DND-41 (cell line): ENCODE results near the gene ACACA.

Source experiments
- ATAC-seq: fragments of 200-7000 bp; cut with Tn5 transposase; 3 replicates; pipeline ENCODE4 v1.9.1; 2021; ENCODE audit warnings: low read depth; ENCODE audit not compliant: insufficient read depth
- DNase-seq: peaks from one replicate; pipeline ENCODE4 v3.0.0-alpha.2; 2020
- H2AFZ ChIP-seq: 2 replicates; pipeline ENCODE4 v1.6.0; 2012; ENCODE audit warnings: low read depth, low read length
- H3K27ac ChIP-seq: 2 replicates; pipeline ENCODE4 v1.5.1; 2012; ENCODE audit warnings: low read length, inconsistent platforms
- H3K27me3 ChIP-seq: fragments of 200-600 bp; sonication (generic); 2 replicates; pipeline ENCODE4 v1.6.0; 2012; ENCODE audit warnings: low read length, mild to moderate bottlenecking, inconsistent platforms; ENCODE audit not compliant: insufficient read depth, poor library complexity
- H3K36me3 ChIP-seq: 2 replicates; pipeline ENCODE4 v1.5.1; 2012; ENCODE audit warnings: low read length, inconsistent platforms; ENCODE audit not compliant: insufficient read depth
- H3K4me1 ChIP-seq: 2 replicates; pipeline ENCODE4 v1.5.1; 2012; ENCODE audit warnings: mild to moderate bottlenecking, low read length; ENCODE audit not compliant: insufficient read depth
- H3K4me2 ChIP-seq: 2 replicates; pipeline ENCODE4 v1.6.0; 2012; ENCODE audit warnings: mild to moderate bottlenecking, moderate library complexity, low read length, inconsistent platforms; ENCODE audit not compliant: insufficient read depth
- H3K4me3 ChIP-seq, 2 experiments: fragments of 200-600 bp in 1 of 2; shearing (Covaris generic) in 1 of 2; 2 replicates each; pipeline ENCODE4 v1.5.1; 2012 to 2016; ENCODE audit warnings: inconsistent platforms in 2 of 2, low read length in 2 of 2, mild to moderate bottlenecking in 2 of 2, low read depth in 1 of 2, moderate library complexity in 1 of 2
- H3K79me2 ChIP-seq: 2 replicates; pipeline ENCODE4 v1.6.0; 2012; ENCODE audit warnings: low read length, inconsistent platforms; ENCODE audit not compliant: insufficient read depth
- H3K9ac ChIP-seq: 2 replicates; pipeline ENCODE4 v1.6.0; 2012; ENCODE audit warnings: low read depth, mild to moderate bottlenecking, inconsistent platforms, low read length, moderate library complexity
- H3K9me3 ChIP-seq: 2 replicates; pipeline ENCODE4 v1.5.1; 2012; ENCODE audit warnings: low read length, moderate library complexity, mild to moderate bottlenecking, inconsistent platforms; ENCODE audit not compliant: insufficient read depth, severe bottlenecking
- H4K20me1 ChIP-seq: 2 replicates; pipeline ENCODE4 v1.6.0; 2012; ENCODE audit warnings: low read length; ENCODE audit not compliant: insufficient read depth
- EZH2 ChIP-seq: IDR thresholded peaks from 3 replicates; pipeline ENCODE4 v1.6.1; 2012; ENCODE audit warnings: borderline replicate concordance, low read depth, mild to moderate bottlenecking, moderate library complexity, low read length, inconsistent platforms; ENCODE audit not compliant: severe bottlenecking
- TF ChIP-seq, protein P1 (sequence below): IDR thresholded peaks from 2 replicates; pipeline ENCODE4 v1.5.1; 2012; ENCODE audit warnings: borderline replicate concordance, low read length, moderate library complexity, mild to moderate bottlenecking; ENCODE audit not compliant: poor library complexity, severe bottlenecking; ENCODE audit errors: extremely low read depth

The ACACA gene

DNA sequence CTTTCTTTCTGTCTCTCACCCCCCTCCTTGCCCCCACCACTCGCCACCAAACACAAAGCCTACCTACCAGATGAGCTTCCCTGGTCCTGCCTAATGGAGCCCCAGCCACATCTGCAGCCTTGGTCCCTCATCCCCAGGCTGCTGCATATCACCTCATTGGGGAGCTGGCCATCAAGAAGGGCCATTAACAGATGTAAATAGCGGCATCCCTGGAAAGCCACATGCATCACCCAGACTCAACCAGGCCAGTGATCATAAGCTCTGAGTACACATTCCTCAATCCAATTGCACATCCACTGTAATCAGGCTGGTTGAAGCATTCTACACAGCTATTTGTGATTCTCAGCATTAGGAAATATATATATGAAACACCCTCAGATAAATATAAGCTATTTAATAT lies 242.6 kb downstream of the ACACA start:
- H4K20me1 ChIP-seq: no peaks in the 10 kb centered on the region; the same call in 1 of the 2 replicates
- no peak for DNase-seq
- no peak overlapping the region for H3K27ac ChIP-seq
- H3K27me3 ChIP-seq: no peaks in the 10 kb centered on the region
- no peaks in the 10 kb centered on the region for H3K9me3 ChIP-seq
- no peak for TF ChIP-seq EZH2
- TF ChIP-seq, protein P1, sequence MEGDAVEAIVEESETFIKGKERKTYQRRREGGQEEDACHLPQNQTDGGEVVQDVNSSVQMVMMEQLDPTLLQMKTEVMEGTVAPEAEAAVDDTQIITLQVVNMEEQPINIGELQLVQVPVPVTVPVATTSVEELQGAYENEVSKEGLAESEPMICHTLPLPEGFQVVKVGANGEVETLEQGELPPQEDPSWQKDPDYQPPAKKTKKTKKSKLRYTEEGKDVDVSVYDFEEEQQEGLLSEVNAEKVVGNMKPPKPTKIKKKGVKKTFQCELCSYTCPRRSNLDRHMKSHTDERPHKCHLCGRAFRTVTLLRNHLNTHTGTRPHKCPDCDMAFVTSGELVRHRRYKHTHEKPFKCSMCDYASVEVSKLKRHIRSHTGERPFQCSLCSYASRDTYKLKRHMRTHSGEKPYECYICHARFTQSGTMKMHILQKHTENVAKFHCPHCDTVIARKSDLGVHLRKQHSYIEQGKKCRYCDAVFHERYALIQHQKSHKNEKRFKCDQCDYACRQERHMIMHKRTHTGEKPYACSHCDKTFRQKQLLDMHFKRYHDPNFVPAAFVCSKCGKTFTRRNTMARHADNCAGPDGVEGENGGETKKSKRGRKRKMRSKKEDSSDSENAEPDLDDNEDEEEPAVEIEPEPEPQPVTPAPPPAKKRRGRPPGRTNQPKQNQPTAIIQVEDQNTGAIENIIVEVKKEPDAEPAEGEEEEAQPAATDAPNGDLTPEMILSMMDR: no peak
- no peaks in the 10 kb centered on the region for H3K79me2 ChIP-seq
- no peak for ATAC-seq
- no peak overlapping the region for H2AFZ ChIP-seq
- no peak overlapping the region for H3K4me2 ChIP-seq
- peaks cover 45% of the 10 kb centered on the region for H3K36me3 ChIP-seq
- H3K4me3 ChIP-seq: no peak overlapping the region
- H3K4me1 ChIP-seq: no peaks in the 10 kb centered on the region
- H3K9ac ChIP-seq: no peak overlapping the region

DNA sequence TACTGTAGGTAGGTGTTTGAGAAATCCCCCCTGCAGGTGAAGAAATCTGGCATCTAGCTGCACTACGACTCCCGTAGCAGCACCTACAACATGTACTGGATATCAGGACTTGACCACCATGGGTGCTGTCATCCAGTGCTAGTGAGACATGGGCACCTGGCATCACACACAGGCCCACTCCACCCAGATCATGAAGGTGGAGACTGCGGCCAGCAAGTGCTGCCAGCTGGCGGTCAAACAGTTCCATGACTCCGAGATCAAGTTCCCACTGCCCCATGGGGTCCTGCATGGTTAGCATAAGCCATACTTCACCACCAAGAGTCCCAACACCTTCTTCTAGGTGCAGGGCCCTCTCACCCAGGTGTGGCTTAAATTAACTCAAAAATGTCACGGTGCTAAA lies 243.8 kb downstream of the ACACA start:
- TF ChIP-seq, protein P1: no peak
- no peak for TF ChIP-seq EZH2
- Histone ChIP-seq H3K9me3 (no peaks in the 10 kb centered on the region), H3K4me3 (no peak overlapping the region), H2AFZ (no peak overlapping the region), H4K20me1 (no peaks in the 10 kb centered on the region; the same call in 1 of the 2 replicates), H3K27ac (no peak overlapping the region), H3K4me2 (no peak overlapping the region), H3K27me3 (no peaks in the 10 kb centered on the region), H3K79me2 (no peaks in the 10 kb centered on the region), H3K36me3 (peaks cover 56% of the 10 kb centered on the region), H3K4me1 (no peaks in the 10 kb centered on the region), H3K9ac (no peak overlapping the region)
- DNase-seq (no peak), ATAC-seq (no peak)

DNA sequence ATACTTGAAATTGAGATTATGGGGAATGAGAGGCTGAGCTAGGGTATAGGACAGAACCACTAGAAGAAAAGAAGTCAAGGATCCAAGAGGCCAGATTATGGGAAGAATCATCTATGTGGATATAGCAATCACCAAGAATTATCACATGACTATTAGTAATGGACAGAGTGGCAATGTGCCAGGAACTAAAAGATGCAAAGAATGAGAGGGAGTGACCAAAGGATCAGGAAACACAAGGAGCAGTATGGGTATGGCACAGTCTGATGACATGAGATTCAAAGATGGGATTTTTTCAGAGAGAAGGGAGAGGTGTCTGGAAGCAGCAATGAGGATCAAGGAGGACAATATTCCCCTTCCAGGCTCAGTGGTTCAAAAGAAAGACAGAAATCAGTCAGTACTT lies 245.7 kb downstream of the ACACA start:
- Histone ChIP-seq H2AFZ (no peak overlapping the region), H3K4me3 (no peak overlapping the region), H3K79me2 (no peaks in the 10 kb centered on the region), H3K36me3 (peaks cover 60% of the 10 kb centered on the region), H3K9me3 (no peaks in the 10 kb centered on the region), H4K20me1 (no peaks in the 10 kb centered on the region; the same call in 1 of the 2 replicates), H3K27ac (no peak overlapping the region), H3K27me3 (no peaks in the 10 kb centered on the region), H3K9ac (no peak overlapping the region), H3K4me2 (no peak overlapping the region), H3K4me1 (no peaks in the 10 kb centered on the region)
- TF ChIP-seq, protein P1: no peak
- no peak for TF ChIP-seq EZH2
- no peak for DNase-seq
- no peak for ATAC-seq

DNA sequence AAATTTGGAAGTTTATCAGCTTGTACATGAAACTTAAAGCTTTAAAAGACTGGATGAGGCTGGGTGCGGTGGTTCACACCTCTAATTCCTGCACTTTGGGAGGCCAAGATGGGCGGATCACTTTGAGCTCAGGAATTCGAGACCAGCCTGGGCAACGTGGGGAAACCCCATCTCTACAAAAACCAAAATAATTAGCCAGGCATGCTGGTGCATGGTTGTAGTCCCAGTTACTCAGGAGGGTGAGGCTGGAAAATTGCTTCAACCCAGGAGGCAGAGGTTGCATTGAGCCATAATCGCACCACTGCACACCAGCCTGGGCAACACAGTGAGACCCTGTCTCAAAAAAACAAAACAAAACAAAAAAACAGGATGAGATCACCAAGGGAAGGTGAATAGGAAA lies 248.3 kb downstream of the ACACA start:
- DNase-seq (no peak), ATAC-seq (no peak)
- H3K27ac ChIP-seq: no peak overlapping the region
- H4K20me1 ChIP-seq: no peaks in the 10 kb centered on the region
- H2AFZ ChIP-seq: no peak overlapping the region
- no peaks in the 10 kb centered on the region for H3K27me3 ChIP-seq
- TF ChIP-seq EZH2: no peak
- TF ChIP-seq, protein P1: no peak
- H3K9ac ChIP-seq: no peak overlapping the region
- no peak overlapping the region for H3K4me2 ChIP-seq
- H3K79me2 ChIP-seq: no peaks in the 10 kb centered on the region
- no peaks in the 10 kb centered on the region for H3K4me1 ChIP-seq
- H3K36me3 ChIP-seq: peaks cover 60% of the 10 kb centered on the region
- H3K4me3 ChIP-seq: no peak overlapping the region
- no peaks in the 10 kb centered on the region for H3K9me3 ChIP-seq
